ENCODE results near the gene SDK2.

Gene SDK2

DNA sequence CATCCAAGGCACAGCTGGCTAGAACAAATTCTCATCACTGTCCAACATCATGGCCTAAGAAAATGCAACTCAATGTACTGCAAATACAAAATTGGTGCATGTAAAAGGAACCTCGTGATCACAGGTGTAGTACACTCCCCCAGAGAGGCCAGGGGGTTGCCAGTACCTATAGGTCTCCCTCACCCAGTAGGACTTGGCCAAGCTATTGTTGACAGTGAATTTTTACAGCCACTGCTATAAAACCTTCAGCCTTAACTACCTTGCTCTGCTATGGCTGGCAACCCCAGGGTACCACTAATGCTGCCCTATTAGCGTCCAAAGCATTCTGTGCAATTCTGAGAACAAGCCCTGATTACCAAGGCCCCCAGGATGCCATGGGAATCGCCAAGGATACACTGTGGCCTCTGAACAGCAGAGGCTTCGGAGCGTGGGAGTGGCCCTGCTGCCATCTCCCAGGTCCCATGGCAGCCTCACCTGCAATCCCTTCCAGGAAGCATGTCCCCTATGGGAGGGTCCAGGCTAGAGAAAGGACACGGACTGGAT is 67.6 kb downstream of the SDK2 start:
- DNase-seq, result no peak
- in situ Hi-C loops (cut with HindIII; ENCODE audit: low pct_ligation_motif_present, low pct_unique_long_range_greater_than_20kb, low sequenced_read_pairs), result no loop called here

DNA sequence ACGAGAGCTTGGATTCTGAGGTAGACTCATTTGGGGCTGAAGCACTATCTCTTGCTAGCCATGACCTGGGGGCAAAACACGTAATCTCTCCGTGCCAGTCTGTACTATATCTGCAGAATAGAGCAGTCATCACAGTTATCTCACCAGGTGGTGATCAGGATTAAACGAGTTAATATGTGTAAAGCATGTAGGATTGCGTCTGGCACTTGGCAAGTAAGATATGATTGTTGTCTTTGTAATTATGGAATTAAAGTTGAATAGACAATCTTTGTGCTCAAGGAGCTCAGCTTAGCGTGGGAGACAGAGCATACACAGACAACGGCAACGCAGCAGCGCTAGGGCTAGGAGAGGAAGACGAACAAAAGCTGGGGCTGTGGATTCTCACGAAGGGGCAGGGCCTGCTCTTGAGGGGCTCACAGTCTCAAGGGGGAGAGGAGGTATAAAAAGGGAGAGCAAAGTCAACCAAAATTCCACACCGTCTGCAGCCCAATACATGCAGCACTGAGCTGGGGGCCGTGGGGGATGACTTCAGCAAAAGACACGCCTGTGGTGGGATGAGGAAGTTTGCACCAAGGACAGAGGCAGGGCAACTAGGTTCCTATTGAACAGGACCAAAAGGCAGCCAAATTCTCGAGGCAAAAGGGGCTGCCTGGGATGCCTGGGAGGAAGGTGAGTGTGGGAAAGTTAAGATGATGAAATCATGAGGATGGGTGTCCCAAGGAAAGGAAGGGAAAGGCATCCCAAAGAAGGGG is 68.6 kb downstream of the SDK2 start:
- DNase-seq, result no peak

DNA sequence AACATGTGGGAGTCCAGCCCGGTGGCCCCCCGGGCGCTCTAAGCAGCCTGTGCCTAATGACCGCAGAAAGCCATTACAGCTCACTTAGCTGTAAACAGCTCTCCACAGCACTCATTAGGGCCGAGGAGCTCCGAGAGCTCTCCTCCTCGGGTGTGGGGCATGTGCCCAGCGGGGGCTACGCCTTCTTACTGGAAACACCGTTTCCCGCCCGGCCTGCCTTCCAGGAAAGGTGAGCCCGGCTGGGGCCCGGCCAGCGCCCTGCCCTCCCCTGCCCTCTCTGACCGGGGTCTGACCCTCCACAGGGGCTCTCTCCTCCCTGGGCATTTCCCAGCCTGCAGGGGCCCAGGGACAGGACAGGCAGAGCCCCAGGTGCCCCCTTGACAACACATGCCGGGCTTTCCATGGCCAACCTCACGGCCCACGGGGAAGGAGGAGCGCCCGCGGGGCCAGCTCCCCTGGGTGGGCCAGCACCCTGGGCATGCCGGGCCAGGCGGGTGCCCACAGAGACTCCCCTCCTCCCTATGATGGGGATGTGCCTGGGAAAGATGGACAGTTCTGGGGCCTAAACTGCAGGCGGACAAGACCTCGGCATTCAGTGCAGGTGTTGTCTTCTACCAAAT is 72.6 kb downstream of the SDK2 start:
- DNase-seq, result no peak
- in situ Hi-C loops (cut with HindIII; ENCODE audit: low pct_ligation_motif_present, low pct_unique_long_range_greater_than_20kb, low sequenced_read_pairs), result no loop called here

More for the DNA sequence above, 68.6 kb downstream of the SDK2 start:
- in situ Hi-C loops (cut with HindIII; ENCODE audit: low pct_ligation_motif_present, low pct_unique_long_range_greater_than_20kb, low sequenced_read_pairs), result no loop called here

DNA sequence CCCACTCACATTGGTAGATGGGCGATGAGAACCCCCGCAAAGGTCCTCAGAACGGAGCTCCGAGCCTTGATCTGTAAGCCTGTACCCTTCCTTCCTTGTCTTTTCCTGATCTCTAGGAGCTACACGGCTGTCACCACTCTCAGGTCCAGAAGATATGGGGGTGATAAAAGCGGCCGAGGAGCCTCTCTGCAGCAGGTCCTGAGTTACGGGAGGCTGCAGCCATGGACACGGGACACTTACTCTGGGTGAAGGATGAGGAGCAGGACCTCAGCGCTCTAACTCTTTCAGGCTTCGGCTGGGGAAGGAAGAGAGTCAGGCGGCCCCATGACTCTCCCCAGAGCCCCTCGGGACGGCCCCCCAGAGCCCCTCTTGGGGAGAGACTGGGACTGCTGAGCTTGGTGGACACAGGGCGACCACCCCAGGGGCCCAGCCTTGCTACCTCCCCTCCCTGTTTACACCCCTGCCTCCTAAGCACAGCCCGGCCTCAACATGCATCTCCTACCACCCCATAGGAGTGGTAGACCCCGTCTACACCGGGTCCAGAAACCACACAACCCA is 74.4 kb downstream of the SDK2 start:
- in situ Hi-C loops (cut with HindIII; ENCODE audit: low pct_ligation_motif_present, low pct_unique_long_range_greater_than_20kb, low sequenced_read_pairs), result no loop called here

DNA sequence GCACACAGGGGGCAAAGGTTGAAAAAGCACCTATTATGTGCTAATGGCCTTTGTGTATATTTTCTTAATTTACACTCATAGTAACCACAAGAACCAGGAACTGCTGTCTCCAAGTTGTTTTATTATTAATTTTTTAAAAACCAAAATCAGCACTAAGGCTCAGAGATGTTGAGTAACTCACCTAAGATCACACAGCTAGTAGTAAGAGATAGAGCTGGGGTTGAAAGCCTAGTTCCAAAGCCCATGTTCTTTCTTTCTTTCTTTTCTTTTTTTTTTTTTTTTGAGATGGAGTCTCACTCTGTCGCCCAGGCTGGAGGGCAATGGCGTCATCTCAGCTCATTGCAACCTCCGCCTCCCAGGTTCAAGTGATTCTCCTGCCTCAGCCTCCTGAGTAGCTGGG is 75.3 kb downstream of the SDK2 start:
- no peak for DNase-seq
- in situ Hi-C loops (cut with HindIII; ENCODE audit: low pct_ligation_motif_present, low pct_unique_long_range_greater_than_20kb, low sequenced_read_pairs), result no loop called here

More for the DNA sequence above, 74.4 kb downstream of the SDK2 start:
- DNase-seq, result no peak

DNA sequence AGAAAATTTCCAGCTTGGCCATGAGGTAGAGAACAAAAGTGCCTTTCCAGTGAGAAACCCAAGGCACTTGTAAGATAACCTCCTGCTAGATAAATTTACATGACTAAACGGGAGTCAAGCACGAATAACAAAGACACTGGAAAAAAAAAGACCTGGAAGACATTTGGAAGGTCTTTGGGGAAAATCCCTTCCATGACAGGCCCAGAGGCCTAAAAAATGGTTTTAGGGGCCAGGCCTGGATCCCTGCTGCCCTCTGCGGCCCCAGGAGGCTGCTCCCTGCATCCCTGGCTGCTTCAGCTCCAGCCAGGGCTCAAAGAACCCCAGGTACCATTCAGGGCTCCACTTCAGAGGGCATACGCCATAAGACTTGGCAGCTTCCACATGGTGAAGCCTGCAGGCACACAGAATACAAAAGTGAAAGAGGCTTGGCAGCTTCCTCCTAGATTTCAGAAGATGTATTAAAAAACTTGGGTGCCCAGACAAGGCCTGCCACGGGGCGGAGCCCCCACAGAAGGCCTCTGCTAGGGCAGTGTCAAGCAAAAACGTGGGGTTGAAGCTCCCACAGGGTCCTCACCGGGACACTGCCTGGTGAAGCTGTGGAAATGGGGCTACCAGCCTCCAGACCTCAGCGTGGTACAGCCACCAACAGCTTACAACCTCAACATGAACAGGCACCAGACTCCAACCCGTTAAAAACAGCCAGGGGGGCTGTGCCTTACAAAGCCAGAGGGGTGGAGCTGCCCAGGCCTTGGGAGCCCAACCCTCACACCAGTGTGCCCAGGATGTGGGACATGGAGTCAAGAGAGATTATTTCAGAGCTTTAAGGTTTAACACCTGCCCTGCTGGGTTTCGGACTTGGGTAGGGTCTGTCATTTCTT is 77.1 kb downstream of the SDK2 start:
- no peak for DNase-seq

DNA sequence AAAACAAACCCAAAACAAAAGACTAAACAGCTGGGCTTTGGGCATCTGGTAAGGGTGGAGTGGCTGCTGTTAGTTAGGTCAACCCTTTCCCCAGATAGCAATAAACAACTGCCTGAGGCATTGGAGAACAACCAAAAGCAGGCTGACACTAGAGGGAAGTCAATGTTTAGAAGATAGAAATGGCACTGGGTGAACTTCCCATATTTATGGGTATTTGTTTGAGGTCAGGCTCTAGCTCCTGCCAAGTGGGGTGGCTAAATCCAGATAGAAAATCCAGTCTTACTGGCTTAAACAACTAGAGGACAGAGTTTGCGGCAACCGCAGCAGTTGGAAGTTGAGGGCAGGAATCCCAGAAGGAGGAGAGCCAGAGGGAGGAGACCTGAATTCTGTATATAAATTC is 79.4 kb downstream of the SDK2 start:
- DNase-seq, result no peak
- in situ Hi-C loops (cut with HindIII; ENCODE audit: low pct_ligation_motif_present, low pct_unique_long_range_greater_than_20kb, low sequenced_read_pairs), result no loop called here

More for the DNA sequence above, 77.1 kb downstream of the SDK2 start:
- in situ Hi-C loops (cut with HindIII; ENCODE audit: low pct_ligation_motif_present, low pct_unique_long_range_greater_than_20kb, low sequenced_read_pairs), result no loop called here

DNA sequence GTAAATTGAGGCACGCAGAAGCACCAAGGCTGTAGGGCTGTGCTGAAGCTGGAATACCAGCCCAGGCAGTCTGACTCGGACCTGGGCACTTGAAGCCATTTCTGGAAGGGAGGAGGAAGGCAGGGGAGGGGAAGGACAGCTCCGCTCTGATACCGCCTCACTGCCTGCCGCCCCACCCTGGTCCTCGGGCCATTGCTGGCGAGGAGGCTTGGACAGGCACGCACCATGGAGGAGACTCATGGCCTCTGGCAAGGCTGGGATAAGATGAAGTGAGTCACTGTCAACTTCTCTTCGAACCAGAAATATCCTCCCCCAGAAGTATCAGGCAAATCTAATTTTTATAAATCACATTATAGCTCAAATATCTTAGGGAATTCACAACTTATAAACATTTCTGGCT is 81.3 kb downstream of the SDK2 start:
- no peak for DNase-seq
- in situ Hi-C loops (cut with HindIII; ENCODE audit: low pct_ligation_motif_present, low pct_unique_long_range_greater_than_20kb, low sequenced_read_pairs), result no loop called here

DNA sequence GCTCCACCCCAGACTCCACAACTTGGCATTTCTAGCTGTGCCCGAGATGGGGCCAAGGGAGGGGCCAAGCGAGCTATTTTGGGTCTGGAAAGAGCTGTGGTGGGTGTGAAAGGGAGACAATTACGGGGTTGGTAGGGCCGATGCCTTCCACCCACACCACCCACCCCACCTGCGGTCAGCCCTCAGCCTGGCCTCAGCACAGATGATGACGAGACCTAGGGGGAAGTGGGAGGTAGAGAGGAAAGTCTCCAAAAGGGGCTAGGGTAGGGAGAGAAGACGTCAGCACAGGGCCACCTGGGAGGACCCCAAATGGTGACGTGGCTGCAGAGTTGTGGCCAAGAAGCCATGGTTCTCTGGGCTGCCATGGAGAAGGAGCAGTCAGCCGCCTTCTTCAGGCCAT is 83.1 kb downstream of the SDK2 start:
- DNase-seq, result no peak
- in situ Hi-C loops (cut with HindIII; ENCODE audit: low pct_ligation_motif_present, low pct_unique_long_range_greater_than_20kb, low sequenced_read_pairs), result no loop called here

DNA sequence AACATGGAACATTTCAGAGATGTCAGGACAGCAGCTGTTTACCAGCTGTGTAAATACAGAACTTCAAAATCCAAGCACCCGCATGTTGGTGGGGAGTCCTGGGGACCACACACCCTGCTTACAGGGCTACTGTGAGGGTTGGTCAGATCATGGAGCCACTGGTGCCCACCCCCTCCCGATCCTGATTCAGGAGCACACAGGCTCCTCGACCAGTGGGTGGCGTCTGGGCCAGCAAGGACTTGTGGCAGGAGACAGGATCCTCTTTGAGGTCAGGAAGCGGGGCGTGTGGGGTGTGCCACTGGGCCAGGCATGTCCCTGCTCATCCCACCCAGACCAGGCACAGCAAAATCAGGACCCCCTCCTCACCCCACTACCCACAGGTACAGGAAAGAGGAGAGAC is 83.6 kb downstream of the SDK2 start:
- no peak for DNase-seq
- in situ Hi-C loops (cut with HindIII; ENCODE audit: low pct_ligation_motif_present, low pct_unique_long_range_greater_than_20kb, low sequenced_read_pairs), result no loop called here

DNA sequence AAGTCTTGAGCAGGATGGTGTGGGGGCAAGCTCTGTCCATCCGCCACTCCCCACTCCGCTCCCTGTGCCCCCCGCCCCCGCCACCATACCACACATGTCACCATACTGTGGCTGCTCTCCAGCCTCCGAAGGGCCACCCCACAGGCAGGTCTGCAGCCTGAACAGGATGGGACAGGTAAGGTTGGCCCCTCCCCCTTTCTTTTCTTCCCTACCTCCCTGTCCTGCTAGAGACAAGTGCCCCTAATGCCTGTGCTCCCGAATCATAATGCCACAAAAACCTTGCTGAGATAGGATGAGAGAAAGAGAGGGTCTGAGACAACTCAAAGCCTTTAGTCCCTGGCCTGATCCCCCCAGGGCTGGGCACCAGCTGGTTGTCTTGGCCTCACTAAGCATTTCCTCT is 84.7 kb downstream of the SDK2 start:
- no peak for DNase-seq
- in situ Hi-C loops (cut with HindIII; ENCODE audit: low pct_ligation_motif_present, low pct_unique_long_range_greater_than_20kb, low sequenced_read_pairs), result no loop called here

DNA sequence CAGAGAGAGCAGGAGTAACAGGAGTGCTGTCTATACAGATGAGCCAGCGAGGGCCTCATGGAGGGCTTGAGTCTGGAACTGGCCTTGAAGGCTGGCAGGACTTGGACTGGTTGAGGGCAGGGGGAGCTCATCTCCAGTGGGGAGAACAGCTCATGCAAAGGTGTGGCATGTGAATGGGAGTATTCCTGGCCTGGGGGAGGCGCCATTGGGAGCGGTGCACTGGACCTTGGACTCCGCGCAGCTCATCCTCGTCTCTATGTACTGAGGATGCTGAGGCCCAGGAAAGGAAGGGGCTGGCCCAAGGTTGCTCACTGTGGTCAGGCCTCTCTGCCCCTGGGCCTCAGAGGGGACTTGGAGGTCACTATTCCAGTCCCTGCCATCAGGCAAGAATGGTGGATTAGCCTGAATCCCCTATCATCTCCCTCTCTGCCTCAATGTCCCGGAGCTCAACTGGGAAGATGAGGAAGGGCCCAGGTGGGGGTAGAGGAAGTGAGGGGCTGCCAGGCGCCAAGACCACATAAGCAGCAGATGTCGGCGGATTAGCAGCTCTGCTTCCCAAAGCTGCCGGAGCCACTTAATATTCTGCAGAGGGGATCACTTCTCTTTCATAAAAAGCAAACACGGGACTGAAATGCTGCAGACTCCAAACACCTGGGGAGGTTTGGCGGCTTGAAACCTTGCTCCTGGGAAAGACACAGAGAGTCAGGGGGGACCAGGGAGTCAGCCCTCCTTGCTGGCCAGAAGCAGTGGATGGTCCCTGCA is 88.9 kb downstream of the SDK2 start:
- no peak for DNase-seq
- in situ Hi-C loops (cut with HindIII; ENCODE audit: low pct_ligation_motif_present, low pct_unique_long_range_greater_than_20kb, low sequenced_read_pairs), result no loop called here

DNA sequence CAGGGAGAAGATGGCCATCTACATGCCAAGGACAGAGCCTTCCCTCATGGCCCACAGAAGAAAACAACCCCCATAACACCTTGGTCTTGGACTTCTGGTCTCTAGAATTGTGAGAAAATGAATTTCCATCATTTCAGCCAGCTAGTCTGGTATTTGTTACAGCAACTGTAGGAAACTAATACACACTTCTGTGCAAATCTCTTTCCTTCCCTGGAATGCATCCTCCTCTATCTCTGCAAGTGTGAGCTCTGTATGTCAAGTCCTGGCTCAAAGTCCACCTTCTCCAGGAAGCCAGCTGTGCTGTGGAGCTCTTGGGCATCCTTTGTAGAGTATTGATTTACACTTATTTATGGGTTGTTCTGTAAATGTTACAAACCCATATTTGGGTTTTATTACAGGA is 89.7 kb downstream of the SDK2 start:
- DNase-seq, result no peak
- in situ Hi-C loops (cut with HindIII; ENCODE audit: low pct_ligation_motif_present, low pct_unique_long_range_greater_than_20kb, low sequenced_read_pairs), result no loop called here

DNA sequence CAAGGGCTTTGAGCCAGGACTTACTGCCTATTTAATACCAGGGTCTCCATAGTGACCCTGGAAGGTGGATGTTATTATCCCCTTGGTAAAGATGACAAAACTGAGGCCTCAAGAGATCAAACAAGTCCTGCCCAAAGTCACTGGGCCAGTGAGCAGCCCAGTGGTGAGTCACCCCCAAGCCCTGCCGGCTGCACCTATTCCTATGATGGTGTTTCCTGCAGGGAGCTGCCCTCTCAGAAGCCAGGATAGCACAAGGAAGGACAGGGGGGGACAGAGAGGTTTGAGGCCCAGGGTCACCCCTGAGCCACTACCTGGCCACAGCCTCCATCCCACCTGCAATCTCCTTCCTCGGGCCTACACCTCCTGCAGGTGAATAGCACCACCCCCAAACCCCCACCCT is 90.9 kb downstream of the SDK2 start:
- in situ Hi-C loops (cut with HindIII; ENCODE audit: low pct_ligation_motif_present, low pct_unique_long_range_greater_than_20kb, low sequenced_read_pairs), result no loop called here
- no peak for DNase-seq

DNA sequence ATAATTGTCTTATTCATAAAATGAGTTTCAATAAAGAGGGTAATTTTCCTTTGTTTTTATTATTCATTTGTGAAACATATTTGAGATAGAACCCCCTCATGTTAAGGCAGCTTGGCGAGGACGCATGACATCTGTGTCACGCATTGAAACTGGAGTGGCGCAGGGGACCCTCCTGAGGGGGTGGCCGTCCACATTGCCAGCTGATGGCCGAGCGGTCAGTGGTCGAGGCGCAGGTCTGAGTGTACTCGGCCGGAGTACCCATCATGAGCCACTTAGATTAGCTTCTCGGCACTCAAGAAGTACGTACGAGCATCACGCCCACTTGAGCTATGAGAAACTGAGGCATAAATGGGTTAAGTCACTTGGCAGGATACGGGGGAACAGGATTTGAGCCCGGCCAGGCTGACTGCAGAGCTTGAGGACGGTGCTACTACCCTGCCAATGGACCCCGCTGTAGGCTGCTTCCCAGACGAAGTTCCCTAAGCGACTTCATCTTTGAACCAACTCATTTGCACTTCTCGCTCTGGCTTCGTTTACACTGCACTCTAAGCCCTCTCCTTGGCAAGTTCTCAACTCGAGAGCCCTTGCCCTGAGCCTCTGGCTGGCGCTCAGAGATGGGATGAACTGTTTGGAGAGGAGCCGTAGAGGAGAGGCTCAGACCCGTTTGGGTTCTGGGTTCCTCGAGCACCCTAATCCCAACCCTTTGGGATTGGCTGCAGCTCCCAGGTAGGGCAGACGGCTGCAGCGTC is 91.8 kb downstream of the SDK2 start:
- in situ Hi-C loops (cut with HindIII; ENCODE audit: low pct_ligation_motif_present, low pct_unique_long_range_greater_than_20kb, low sequenced_read_pairs), result no loop called here
- DNase-seq, result no peak

DNA sequence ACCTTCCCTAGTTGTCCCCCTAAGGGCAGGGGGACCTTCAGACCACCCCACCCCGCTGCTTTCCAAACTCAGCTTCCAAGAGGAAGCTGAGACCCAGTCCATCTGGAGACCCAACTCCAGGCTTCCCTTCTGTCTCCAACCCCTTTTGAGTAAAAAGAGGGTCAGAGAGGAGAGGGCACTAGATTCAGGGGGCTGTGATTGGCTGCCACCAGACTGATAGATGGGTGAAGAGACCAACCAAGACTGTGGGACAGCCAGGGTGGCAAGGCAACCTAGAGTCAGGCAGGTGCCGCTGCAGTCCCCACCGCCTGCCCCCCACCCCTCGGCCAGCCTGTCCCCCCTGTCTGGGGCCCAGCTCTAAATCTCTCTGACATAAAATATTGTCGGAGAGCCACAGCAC is 92.5 kb downstream of the SDK2 start:
- in situ Hi-C loops (cut with HindIII; ENCODE audit: low pct_ligation_motif_present, low pct_unique_long_range_greater_than_20kb, low sequenced_read_pairs), result no loop called here
- no peak for DNase-seq

DNA sequence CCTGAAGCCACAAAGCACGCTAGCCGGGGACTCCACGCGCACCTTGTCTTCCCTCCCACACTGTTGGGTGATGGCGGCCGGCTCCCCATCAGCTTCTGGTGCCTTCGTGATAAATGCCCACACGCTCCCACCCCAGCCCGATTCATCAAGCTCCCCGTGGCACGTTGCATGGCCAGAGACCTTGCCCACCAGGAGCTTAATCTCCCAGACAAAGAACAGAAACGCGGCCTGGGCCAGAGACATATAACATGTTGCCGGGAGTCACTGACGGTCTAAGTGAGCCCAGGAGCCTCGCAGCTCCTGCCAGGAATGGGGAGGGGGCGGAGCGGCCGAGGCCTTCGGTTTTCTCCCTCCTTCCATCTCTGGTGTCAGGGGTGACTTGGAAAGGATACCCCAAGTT is 93.1 kb downstream of the SDK2 start:
- no peak for DNase-seq
- in situ Hi-C loops (cut with HindIII; ENCODE audit: low pct_ligation_motif_present, low pct_unique_long_range_greater_than_20kb, low sequenced_read_pairs), result no loop called here

DNA sequence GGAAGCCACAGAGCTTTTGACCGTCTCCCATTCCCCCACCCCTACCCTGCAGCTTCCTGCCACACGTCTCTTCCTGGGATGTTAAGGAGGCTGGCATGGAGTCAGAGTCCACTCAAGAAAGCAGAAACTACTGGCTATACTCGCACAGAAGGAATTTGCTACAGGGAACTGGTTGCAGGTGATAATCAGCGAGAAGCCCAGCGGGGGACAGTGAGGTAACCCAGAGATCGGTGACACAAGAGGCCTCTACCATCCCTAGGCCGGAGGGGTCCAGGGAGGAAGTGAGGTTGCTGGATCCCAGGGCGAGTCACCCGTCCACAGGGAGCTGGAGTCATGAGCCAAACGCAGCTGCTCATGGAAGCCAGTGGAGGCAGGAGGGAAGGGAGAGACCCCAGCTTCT is 93.7 kb downstream of the SDK2 start:
- DNase-seq, result no peak
- in situ Hi-C loops (cut with HindIII; ENCODE audit: low pct_ligation_motif_present, low pct_unique_long_range_greater_than_20kb, low sequenced_read_pairs), result no loop called here
